ENCODE measurements around the gene SRP72.
A peak's percentile ranks its signal among the peaks of the same experiment; 100 is the strongest.
"Not testable (repeated sequence)": the region's sequence is repeated elsewhere in the genome, so short reads cannot be mapped to it uniquely, and the experiment has no call there.

Gene SRP72, protein sequence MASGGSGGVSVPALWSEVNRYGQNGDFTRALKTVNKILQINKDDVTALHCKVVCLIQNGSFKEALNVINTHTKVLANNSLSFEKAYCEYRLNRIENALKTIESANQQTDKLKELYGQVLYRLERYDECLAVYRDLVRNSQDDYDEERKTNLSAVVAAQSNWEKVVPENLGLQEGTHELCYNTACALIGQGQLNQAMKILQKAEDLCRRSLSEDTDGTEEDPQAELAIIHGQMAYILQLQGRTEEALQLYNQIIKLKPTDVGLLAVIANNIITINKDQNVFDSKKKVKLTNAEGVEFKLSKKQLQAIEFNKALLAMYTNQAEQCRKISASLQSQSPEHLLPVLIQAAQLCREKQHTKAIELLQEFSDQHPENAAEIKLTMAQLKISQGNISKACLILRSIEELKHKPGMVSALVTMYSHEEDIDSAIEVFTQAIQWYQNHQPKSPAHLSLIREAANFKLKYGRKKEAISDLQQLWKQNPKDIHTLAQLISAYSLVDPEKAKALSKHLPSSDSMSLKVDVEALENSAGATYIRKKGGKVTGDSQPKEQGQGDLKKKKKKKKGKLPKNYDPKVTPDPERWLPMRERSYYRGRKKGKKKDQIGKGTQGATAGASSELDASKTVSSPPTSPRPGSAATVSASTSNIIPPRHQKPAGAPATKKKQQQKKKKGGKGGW
- total RNA-seq: 95.3 to 135 reads per million in 2 donors

GRCh38 chr4:56467284-56468096, at the start of gene SRP72:
SRP72 (plus strand) TSS chr4:56467617; CDS start chr4:56467636, 19 bp downstream.
- DNase-seq: peak; percentile 88

- no peak for DNase-seq
Measured at GRCh38 chr4:56424176-56424575, 43.2 kb upstream of the SRP72 start.

GRCh38 chr4:56424697-56425514, 42.5 kb upstream of the SRP72 start:
- DNase-seq: peak; percentile 36

- no peak for DNase-seq
Measured at GRCh38 chr4:56425518-56425917, 41.9 kb upstream of the SRP72 start.

- no peak for DNase-seq
Measured at GRCh38 chr4:56426273-56426672, 41.1 kb upstream of the SRP72 start.

GRCh38 chr4:56427179-56427578, 40.2 kb upstream of the SRP72 start:
- DNase-seq: no peak

DNA sequence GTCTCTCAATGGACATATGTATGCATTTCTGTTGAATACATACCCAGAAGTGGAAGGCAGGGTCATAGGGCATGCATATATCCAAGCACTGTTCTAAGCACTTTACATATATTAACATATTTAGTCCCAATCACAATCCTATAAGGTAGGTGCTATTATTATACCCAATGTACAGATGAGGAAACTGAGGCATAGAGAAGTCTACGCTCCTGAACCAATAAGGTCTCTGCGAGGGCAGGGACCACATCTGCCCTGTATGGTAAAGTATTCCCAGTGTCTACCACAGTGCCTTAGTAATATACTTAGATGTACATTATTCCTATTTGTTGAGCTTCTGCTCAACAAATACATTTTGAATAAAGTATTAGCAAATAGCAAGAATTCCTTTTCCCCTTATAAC, 37.2 kb upstream of the SRP72 start:
- no peak for DNase-seq

DNA sequence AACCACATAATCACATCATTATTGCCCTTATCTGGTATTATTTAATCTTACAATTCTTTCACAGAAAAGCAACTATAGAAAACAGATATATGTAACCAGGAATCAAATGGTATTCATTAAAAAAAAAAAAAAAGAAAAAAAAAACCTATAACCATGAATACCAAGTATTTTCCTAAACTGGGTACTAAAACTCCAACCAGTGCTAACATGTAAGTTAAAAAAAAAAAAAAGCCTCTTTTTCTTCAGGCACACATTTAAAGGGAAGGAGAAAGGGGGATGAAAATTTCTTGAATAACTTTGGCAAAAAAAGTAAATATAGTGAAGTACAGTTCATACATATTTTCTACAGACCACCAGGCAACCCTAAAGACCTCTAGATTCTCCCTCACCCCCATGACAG, 34.1 kb upstream of the SRP72 start:
- DNase-seq: no peak

DNA sequence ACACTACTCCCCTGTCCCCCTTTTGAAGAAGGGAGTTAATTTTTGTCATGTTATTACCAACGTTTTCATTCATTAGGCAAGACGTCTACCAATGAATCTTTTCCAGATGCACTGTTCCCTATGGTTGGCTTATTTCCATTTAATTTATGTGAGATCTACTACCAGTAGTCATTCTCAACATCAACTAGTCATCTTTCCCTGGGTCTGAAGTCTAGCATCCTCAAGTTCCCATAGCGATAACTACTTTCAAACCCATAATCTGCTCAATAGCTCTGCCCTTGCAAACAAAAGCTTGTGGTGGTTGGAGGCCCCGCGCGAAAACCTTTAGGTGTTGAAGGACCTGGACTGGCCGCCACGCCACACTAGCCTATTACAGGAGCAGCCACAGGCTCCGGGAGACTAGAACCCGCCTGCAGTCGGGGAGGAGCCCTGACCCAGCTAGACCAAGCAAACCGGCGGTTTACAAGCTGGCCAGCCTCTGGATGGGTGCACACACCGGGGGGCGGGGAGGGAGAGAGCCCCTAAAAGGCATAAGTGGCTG, 32.7 kb upstream of the SRP72 start:
- DNase-seq: no peak

DNA sequence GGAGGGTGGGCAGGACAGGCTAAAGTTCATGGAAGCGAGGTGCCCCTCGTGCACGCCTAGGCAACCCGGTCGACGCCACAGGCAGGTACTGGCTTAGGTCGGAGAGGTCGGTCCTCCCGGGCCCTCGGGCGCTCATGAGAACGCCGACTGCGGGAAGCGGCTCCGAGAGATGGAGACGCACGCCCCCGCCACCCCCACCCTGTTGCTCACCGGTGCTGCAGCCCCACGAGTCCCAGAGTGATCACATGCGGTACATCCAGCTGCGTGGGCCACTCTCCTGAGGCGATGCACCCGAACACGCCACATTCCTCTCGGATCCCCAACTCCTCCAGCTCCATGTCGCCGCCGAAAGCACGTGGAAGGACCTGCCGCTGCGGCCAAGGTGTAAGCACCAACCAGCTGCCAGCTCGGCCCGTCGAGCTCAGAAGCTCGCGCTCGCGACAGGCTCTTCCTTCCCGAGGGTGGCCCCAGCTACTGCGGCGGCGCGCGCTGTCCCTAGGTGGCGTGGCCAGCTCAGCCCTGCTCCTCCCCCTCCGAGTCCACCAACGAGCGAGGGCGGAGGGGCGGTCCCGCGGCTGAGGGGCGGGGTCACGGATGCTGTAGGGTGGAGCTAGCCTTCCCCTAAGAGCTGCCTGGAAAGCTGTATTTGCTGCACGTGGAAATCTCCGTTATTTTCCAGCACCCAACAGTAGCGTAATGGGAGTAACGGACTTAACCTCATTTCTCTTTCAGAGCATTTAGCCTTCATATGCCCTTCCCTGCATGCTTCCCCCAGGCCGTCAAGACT, 32.1 kb upstream of the SRP72 start, which contains the start of gene PPAT:
PPAT (minus strand) TSS at position 476 of the 787 bp plus-strand sequence; CDS start at position 338, 138 bp downstream.
- DNase-seq: peak; percentile 98

DNA sequence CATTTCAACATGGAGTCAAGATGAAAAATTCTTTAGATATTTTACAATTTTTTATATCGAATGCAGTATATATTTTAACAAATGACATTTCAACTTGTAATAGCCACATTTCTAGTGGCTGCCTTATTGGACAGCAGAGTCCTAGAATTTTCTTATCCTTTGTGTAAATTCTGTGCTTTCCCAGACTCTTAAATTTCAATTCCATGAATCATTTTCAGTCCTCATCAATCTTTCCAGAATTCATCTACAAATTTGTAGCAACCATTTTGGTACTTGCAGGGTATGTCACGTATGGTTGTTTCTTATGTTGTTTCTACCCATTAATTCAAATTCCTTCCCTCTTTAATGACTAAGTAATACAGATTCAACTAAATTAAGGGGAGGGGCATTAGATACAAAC, 28.7 kb upstream of the SRP72 start:
- no peak for DNase-seq

- DNase-seq: no peak
Measured at GRCh38 chr4:56440983-56441382, 26.4 kb upstream of the SRP72 start.

DNA sequence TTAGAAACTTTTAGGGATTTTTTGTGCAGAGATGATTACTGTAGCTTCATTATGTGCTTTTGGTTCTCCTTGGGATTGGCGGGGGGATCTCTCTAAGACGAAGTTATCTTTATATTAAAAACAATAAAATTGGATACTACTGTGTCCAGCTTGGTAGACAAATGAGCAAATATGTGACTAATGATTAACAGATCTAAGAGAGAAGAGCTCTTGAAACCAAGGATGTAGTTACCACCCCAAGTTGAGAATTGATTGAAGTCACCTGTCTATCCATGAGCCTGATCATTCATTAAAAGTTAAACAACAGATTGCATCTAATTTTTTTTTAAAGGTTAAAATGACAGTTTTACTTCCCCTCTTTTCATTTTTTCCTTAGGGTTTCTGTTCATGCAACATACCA, 22.7 kb upstream of the SRP72 start:
- DNase-seq: no peak

- DNase-seq: no peak
Measured at GRCh38 chr4:56445699-56446098, 21.7 kb upstream of the SRP72 start.

DNA sequence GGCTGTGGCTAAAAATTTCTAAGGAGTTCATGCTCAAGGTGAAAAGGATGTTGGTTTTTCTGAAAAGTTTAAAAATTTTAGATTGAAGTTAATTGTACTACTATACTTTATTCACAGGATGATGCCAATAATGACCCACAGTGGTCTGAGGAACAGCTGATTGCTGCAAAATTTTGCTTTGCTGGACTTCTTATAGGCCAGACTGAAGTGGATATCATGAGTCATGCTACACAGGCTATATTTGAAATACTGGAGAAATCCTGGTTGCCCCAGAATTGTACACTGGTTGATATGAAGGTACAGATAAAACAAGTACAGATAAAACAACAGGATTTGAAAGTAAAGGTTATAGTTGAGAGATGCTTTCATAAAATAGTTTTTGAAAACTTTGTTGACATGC, 19.1 kb upstream of the SRP72 start:
- DNase-seq: no peak

DNA sequence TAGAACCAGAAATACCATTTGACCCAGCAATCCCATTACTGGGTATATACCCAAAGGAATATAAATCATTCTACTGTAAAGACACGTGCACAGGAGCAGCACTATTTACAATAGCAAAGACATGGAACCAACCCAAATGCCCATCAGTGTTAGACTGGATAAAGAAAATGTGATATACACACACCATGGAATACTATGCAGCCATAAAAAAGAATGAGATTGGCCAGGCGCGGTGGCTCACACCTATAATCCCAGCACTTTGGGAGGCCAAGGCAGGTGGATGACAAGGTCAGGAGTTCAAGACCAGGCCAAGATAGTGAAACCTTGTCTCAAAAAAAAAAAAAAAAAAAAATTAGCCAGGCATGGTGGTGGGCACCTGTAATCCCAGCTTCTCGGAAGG, 17.9 kb upstream of the SRP72 start:
- DNase-seq: not testable (repeated sequence)

- DNase-seq: no peak
Measured at GRCh38 chr4:56450342-56450741, 17.1 kb upstream of the SRP72 start.

- DNase-seq: no peak
Measured at GRCh38 chr4:56460085-56460484, 7.3 kb upstream of the SRP72 start.

DNA sequence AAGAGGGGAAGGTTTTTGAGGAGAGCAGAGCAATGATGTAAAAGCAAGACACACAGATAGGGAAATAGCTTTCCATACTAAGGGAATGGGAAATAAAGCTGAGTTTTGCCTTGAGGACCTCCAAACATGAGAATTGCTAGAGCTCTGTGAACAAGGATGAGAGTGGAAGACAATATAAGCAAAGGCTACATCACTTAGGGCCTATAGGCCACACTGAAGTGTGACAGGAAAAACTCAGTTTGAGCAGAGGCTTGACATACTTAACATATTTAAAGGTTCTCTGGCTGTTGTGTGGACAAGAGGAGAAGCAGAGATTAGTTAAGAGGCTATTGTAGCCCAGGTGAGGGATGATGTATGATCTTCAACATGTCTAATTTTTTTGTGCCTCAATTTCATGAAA, 5.3 kb upstream of the SRP72 start:
- no peak for DNase-seq

GRCh38 chr4:56463711-56464110, 3.7 kb upstream of the SRP72 start:
- no peak for DNase-seq

DNA sequence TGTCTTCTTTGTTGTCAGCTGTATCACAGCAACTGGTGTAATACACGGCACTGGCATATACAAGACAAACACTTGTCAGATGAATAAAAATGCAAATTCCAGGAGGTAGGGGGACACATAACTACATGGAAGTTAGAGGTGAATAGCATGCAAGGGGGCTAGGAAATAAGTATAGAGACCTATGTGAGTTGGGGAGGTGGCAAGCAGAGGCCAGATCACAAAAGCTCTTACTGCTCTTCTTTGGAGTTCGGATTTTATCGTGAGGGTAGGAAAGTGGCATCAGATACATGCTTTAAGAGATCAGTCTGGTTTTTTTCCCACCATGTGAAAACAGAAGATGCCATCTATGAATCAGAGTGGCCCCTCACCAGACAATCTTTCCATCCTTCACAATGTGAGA, 2.8 kb upstream of the SRP72 start:
- no peak for DNase-seq
